ENCODE data around the gene MGAT4A. TPM values are rescaled to one million over a fixed set of nuclear protein-coding genes. Genes with fewer than 3 reads are reported as not detected.

MGAT4A gene
- total and polyA plus RNA-seq, 2 of the 13 experiments (the other 11 are each of a cell fraction or from before 2014, with no cell fraction given): 47.2 to 90.9 TPM

DNA sequence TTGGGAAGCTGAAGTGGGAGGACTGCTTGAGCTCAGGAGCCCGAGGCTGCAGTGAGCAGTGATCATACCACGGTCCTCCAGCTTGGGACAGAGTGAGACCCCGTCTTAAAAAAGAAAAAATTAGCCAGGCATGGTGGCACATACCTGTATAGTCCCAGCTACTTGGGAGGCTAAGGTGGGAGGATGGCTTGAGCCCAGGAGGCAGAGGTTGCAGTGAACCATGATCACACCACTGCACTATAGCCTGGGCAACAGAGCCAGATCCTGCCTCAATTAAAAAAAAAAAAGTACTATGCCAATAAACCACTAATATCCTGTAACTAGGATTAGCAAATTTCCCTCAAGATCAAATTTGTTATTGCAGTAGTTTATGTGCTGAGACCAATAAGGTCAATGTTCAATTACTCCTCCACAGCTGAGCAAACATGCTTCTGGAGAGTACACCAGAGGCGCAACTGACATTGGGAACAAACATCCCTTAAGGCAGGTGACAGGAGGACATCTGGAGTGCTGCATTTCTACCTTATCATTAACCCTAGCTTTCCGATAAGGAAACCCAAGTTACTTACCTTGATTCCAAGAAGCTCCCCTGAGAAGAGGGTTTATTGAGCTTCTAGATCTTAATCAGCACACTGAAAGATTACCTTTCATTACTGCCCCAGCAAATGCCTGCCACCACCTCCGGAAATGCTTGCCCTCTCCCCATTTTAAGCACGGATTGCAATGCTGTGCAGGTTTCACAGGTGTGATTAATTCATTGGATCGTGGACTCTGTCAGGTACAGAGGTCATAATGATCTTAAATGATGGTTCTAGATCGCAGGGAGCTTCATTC lies 26.2 kb downstream of the MGAT4A start (continued):
- peak; percentile 34; the same call in 1 of the 2 replicates for TF ChIP-seq DPF2 (CRISPR knock-in tag; IDR thresholded peaks at IDR 0.05; ENCODE audit: borderline replicate concordance, low read depth)
- 0 out of 2 replicates have a peak, but pooled peaks have one; percentile 17 for TF ChIP-seq ZMYM2 (CRISPR knock-in tag; IDR thresholded peaks at IDR 0.05)
- TF ChIP-seq ZBTB26 (CRISPR knock-in tag; IDR thresholded peaks at IDR 0.05; ENCODE audit: borderline replicate concordance): peak; percentile 88; the same call in 1 of the 2 replicates
- peak; percentile 55; the same call in 1 of the 2 replicates for TF ChIP-seq ZMYM3 (CRISPR knock-in tag; IDR thresholded peaks at IDR 0.05)
- TF ChIP-seq ZNF263 (CRISPR knock-in tag; IDR thresholded peaks at IDR 0.05): peak; percentile 79
- 0 out of 4 replicates have a peak, but pooled peaks of 1 of the 2 experiments have one; percentile 6 for TF ChIP-seq MAFK (conservative IDR thresholded peaks at IDR 0.05 in 1 of 2, IDR thresholded peaks at IDR 0.05 in 1 of 2; ENCODE audit: low read length in 2 of 2)
- peak; percentile 47; the same call in 1 of the 2 replicates for TF ChIP-seq TBX2 (CRISPR knock-in tag; IDR thresholded peaks at IDR 0.05; ENCODE audit: borderline replicate concordance)
- TF ChIP-seq NFKBIZ (CRISPR knock-in tag; IDR thresholded peaks at IDR 0.05): peak; percentile 65; the same call in 1 of the 2 replicates
- TF ChIP-seq NONO (IDR thresholded peaks at IDR 0.05): no peak
- 0 out of 2 replicates have a peak, but pooled peaks have one; percentile 22 for TF ChIP-seq NONO (CRISPR knock-in tag; conservative IDR thresholded peaks at IDR 0.05)
- TF ChIP-seq FOXA1 (IDR thresholded peaks at IDR 0.05): peak; percentile 51; the same call in 1 of the 2 replicates
- peak; percentile 96 for TF ChIP-seq FOXA1 (CRISPR knock-in tag; IDR thresholded peaks at IDR 0.05)
- TF ChIP-seq SMAD3 (CRISPR knock-in tag; IDR thresholded peaks at IDR 0.05): peak; percentile 45; the same call in 1 of the 2 replicates
- peak; percentile 58; the same call in 1 of the 2 replicates for TF ChIP-seq NCOA2 (CRISPR knock-in tag; IDR thresholded peaks at IDR 0.05)
- TF ChIP-seq ZNF552 (CRISPR knock-in tag; IDR thresholded peaks at IDR 0.05; ENCODE audit: borderline replicate concordance): no peak
- TF ChIP-seq TCF12 (IDR thresholded peaks at IDR 0.05): no peak
- peak; percentile 58; the same call in 1 of the 2 replicates for TF ChIP-seq TCF12 (CRISPR knock-in tag; IDR thresholded peaks at IDR 0.05)
- peak; percentile 79; the same call in 1 of the 2 replicates for TF ChIP-seq MIER3 (CRISPR knock-in tag; IDR thresholded peaks at IDR 0.05; ENCODE audit: borderline replicate concordance)
- no peak for TF ChIP-seq EHMT2 (IDR thresholded peaks at IDR 0.05; ENCODE audit: borderline replicate concordance, low read depth, low read length)
- no peak for TF ChIP-seq ZNF709 (CRISPR knock-in tag; IDR thresholded peaks at IDR 0.05)
- TF ChIP-seq NR2F2 (IDR thresholded peaks at IDR 0.05; ENCODE audit: borderline replicate concordance, low read depth): peak; percentile 67; the same call in 1 of the 2 replicates
- TF ChIP-seq FOSL2 (CRISPR knock-in tag; IDR thresholded peaks at IDR 0.05): peak; percentile 39; the same call in 1 of the 2 replicates
- TF ChIP-seq, protein P1, sequence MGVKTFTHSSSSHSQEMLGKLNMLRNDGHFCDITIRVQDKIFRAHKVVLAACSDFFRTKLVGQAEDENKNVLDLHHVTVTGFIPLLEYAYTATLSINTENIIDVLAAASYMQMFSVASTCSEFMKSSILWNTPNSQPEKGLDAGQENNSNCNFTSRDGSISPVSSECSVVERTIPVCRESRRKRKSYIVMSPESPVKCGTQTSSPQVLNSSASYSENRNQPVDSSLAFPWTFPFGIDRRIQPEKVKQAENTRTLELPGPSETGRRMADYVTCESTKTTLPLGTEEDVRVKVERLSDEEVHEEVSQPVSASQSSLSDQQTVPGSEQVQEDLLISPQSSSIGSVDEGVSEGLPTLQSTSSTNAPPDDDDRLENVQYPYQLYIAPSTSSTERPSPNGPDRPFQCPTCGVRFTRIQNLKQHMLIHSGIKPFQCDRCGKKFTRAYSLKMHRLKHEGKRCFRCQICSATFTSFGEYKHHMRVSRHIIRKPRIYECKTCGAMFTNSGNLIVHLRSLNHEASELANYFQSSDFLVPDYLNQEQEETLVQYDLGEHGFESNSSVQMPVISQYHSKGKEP (CRISPR knock-in tag; IDR thresholded peaks at IDR 0.05): no peak
- 0 out of 2 replicates have a peak, but pooled peaks have one; percentile 18 for TF ChIP-seq POGZ (CRISPR knock-in tag; IDR thresholded peaks at IDR 0.05)
- TF ChIP-seq ZNF121 (CRISPR knock-in tag; IDR thresholded peaks at IDR 0.05): peak; percentile 97
- peak; percentile 42; the same call in 1 of the 2 replicates for TF ChIP-seq IKZF5 (CRISPR knock-in tag; IDR thresholded peaks at IDR 0.05)
- TF ChIP-seq REL (CRISPR knock-in tag; conservative IDR thresholded peaks at IDR 0.05): no peak
- 0 out of 2 replicates have a peak, but pooled peaks have one; percentile 40 for TF ChIP-seq THAP11 (CRISPR knock-in tag; IDR thresholded peaks at IDR 0.05)
